Keratinocyte (primary cell): Measurements from ENCODE around the gene SND1. TPM values are rescaled to one million over a fixed set of nuclear protein-coding genes. Genes with fewer than 3 reads are reported as not detected.

ENCODE experiments used
- DNase-seq: peaks from one replicate; pipeline ENCODE4 v3.0.0-alpha.2; 2011; ENCODE audit warnings: low read depth, missing footprints, low spot score
- FAIRE-seq: peaks from 2 replicates; lab custom pipeline; 2011; peaks lifted over from hg19 to GRCh38; lab: Jason Lieb, UNC
- H2AFZ ChIP-seq: 2 replicates; pipeline ENCODE4 v1.6.0; 2012; ENCODE audit warnings: low read length, control low read depth, inconsistent platforms; ENCODE audit not compliant: control insufficient read depth
- H3K27ac ChIP-seq: 2 replicates; pipeline ENCODE4 v1.5.1; 2011; ENCODE audit warnings: low read length; ENCODE audit not compliant: control insufficient read depth, insufficient read depth
- H3K27me3 ChIP-seq: 3 replicates; pipeline ENCODE4 v1.6.0; 2011; ENCODE audit warnings: low read length; ENCODE audit not compliant: control insufficient read depth, insufficient read depth; ENCODE audit errors: extremely low read depth
- H3K36me3 ChIP-seq, 2 experiments: 2 replicates in 1 of 2; 3 replicates in 1 of 2; pipeline ENCODE4 v1.5.1; 2011; ENCODE audit warnings: low read length in 2 of 2, mild to moderate bottlenecking in 1 of 2; ENCODE audit not compliant: control insufficient read depth in 2 of 2, insufficient read depth in 2 of 2; ENCODE audit errors: extremely low read depth in 1 of 2
- H3K4me1 ChIP-seq: 3 replicates; pipeline ENCODE4 v1.5.1; 2011; ENCODE audit warnings: low read length; ENCODE audit not compliant: control insufficient read depth, insufficient read depth; ENCODE audit errors: extremely low read depth
- H3K4me2 ChIP-seq: 3 replicates; pipeline ENCODE4 v1.6.0; 2011; ENCODE audit warnings: low read depth, low read length; ENCODE audit not compliant: control insufficient read depth, insufficient read depth; ENCODE audit errors: extremely low read depth
- H3K4me3 ChIP-seq, 3 experiments: fragments of 200-600 bp in 1 of 3; sonication (generic) in 1 of 3; 2 replicates in 2 of 3; 3 replicates in 1 of 3; pipeline ENCODE4 v1.5.1; 2011 to 2016; ENCODE audit warnings: low read length in 3 of 3, mild to moderate bottlenecking in 3 of 3, control low read depth in 2 of 3, inconsistent platforms in 1 of 3, low read depth in 1 of 3, mixed read lengths in 1 of 3, mixed run types in 1 of 3, moderate library complexity in 1 of 3; ENCODE audit not compliant: control insufficient read depth in 2 of 3, insufficient read depth in 2 of 3; ENCODE audit errors: extremely low read depth in 1 of 3
- H3K79me2 ChIP-seq: 2 replicates; pipeline ENCODE4 v1.6.0; 2012; ENCODE audit warnings: low read length; ENCODE audit not compliant: control insufficient read depth, insufficient read depth
- H3K9ac ChIP-seq: 3 replicates; pipeline ENCODE4 v1.6.0; 2011; ENCODE audit warnings: low read length; ENCODE audit not compliant: control insufficient read depth, insufficient read depth; ENCODE audit errors: extremely low read depth
- H3K9me1 ChIP-seq: 3 replicates; pipeline ENCODE4 v1.6.0; 2011; ENCODE audit warnings: low read length; ENCODE audit not compliant: control insufficient read depth, insufficient read depth; ENCODE audit errors: extremely low read depth
- H3K9me3 ChIP-seq: 2 replicates; pipeline ENCODE4 v1.5.1; 2012; ENCODE audit warnings: low read depth, low read length; ENCODE audit not compliant: control insufficient read depth
- H4K20me1 ChIP-seq: 3 replicates; pipeline ENCODE4 v1.6.0; 2011; ENCODE audit warnings: low read length; ENCODE audit not compliant: control insufficient read depth, insufficient read depth; ENCODE audit errors: extremely low read depth
- CTCF ChIP-seq, 3 experiments: IDR thresholded peaks in 1 of 3; conservative IDR thresholded peaks in 1 of 3; optimal IDR thresholded peaks in 1 of 3; 2 replicates in 2 of 3; 3 replicates in 1 of 3; pipeline versions ENCODE3 to v1.5.1; 2011; ENCODE audit warnings: low read length in 3 of 3, mild to moderate bottlenecking in 3 of 3, moderate library complexity in 2 of 3, control low read depth in 1 of 3, inconsistent platforms in 1 of 3; ENCODE audit not compliant: insufficient read depth in 2 of 3; ENCODE audit errors: extremely low read depth in 1 of 3
- EZH2 ChIP-seq: IDR thresholded peaks from one replicate; pipeline ENCODE4 v1.6.1; 2012; ENCODE audit warnings: inconsistent platforms, mild to moderate bottlenecking, low read length, moderate library complexity
- dilution Hi-C: fragments of 300-500 bp; cut with MboI; formaldehyde crosslinking; loops from one replicate; pipeline ENCODE4 v1.7.0; 2020; ENCODE audit warnings: low sequenced_read_pairs; ENCODE audit not compliant: extremely low pct_ligation_motif_present
- polyA plus RNA-seq, 5 experiments: library from polyadenylated mRNA; depleted of rRNA in 3 of 5; stranded (reverse) in 3 of 5; stranded (forward) in 1 of 5; unstranded in 1 of 5; fragments of >200 nt; gene quantifications; 1 replicate in 1 of 5; 2 replicates in 3 of 5; 3 replicates in 1 of 5; pipeline versions ENCODE4 v1.2.1 to v1.2.3, GENCODE V29; 2011 to 2012; ENCODE audit warnings: missing spikeins in 2 of 5, low read depth in 1 of 5, low replicate concordance in 1 of 5

The SND1 gene
- polyA plus RNA-seq, 1 donor (not counting 4 experiments of a cell fraction or from before 2014, with no cell fraction given): 140 TPM

GRCh38 chr7:128063088-128063487, 411.1 kb downstream of the SND1 start:
- H3K9me3 ChIP-seq: no peaks in the 10 kb centered on the region
- DNase-seq (no peak), FAIRE-seq (no peak)
- no peak overlapping the region for H3K4me3 ChIP-seq
- H3K79me2 ChIP-seq: no peaks in the 10 kb centered on the region
- no peak overlapping the region for H3K27ac ChIP-seq
- peaks cover 14 to 23% of the 10 kb centered on the region in 2 experiments for H3K36me3 ChIP-seq
- no peaks in the 10 kb centered on the region for H3K27me3 ChIP-seq
- H2AFZ ChIP-seq: no peak overlapping the region
- no peak overlapping the region for H3K9ac ChIP-seq
- dilution Hi-C loops: no loop called here
- TF ChIP-seq CTCF (optimal IDR thresholded peaks at IDR 0.05 in 1 of 3, IDR thresholded peaks at IDR 0.05 in 1 of 3, conservative IDR thresholded peaks at IDR 0.05 in 1 of 3; ENCODE audit: extremely low read depth in 1 of 3, insufficient read depth in 2 of 3, low read length in 3 of 3) (no peak), EZH2 (no peak)
- H3K9me1 ChIP-seq: no peaks in the 10 kb centered on the region
- H3K4me1 ChIP-seq: no peaks in the 10 kb centered on the region
- H4K20me1 ChIP-seq: peaks cover 6% of the 10 kb centered on the region
- H3K4me2 ChIP-seq: no peak overlapping the region

GRCh38 chr7:128065872-128066271, 413.9 kb downstream of the SND1 start:
- Histone ChIP-seq H3K4me3 (no peak overlapping the region), H3K27me3 (no peaks in the 10 kb centered on the region), H2AFZ (no peak overlapping the region), H3K9ac (no peak overlapping the region), H3K9me1 (no peaks in the 10 kb centered on the region), H3K4me1 (no peaks in the 10 kb centered on the region), H3K27ac (no peak overlapping the region), H3K36me3 (peaks cover 13 to 26% of the 10 kb centered on the region in 2 experiments), H3K4me2 (no peak overlapping the region), H3K79me2 (no peaks in the 10 kb centered on the region), H3K9me3 (no peaks in the 10 kb centered on the region), H4K20me1 (peaks cover 6% of the 10 kb centered on the region)
- dilution Hi-C loops: no loop called here
- no peak for FAIRE-seq
- no peak for TF ChIP-seq EZH2
- TF ChIP-seq CTCF (optimal IDR thresholded peaks at IDR 0.05 in 1 of 3, IDR thresholded peaks at IDR 0.05 in 1 of 3, conservative IDR thresholded peaks at IDR 0.05 in 1 of 3; ENCODE audit: extremely low read depth in 1 of 3, insufficient read depth in 2 of 3, low read length in 3 of 3): no peak
- no peak for DNase-seq
